ENCODE measurements around the gene ZBTB7C. TPM values are rescaled to one million over a fixed set of nuclear protein-coding genes. Genes with fewer than 3 reads are reported as not detected.
A peak's percentile ranks its signal among the peaks of the same experiment; 100 is the strongest.

The ZBTB7C gene
- total RNA-seq, 6 donors from 2014 or later: 6.1 to 18.1 (median 12.2) TPM

DNA sequence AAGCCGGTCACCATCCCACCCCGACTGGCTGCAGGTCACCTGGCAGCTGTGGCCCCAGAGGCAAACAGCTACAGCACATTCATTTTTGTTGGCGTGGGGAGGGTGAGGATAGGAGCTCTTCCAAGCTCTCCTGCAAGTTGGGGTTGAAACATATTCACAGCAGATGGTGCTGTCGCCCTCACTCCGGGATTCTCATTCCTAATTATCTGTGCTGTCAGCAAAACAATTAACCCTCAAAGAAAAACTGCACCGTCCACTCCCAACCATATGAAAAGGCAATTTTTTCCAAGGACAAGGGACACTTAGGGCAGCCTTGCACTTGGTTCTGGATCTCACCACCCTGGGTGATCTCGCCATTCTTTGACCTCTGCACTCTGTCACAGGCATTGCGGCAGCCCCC is 68.6 kb downstream of the ZBTB7C start:
- DNase-seq: no peak
- H3K4me3 ChIP-seq: no peak overlapping the region

DNA sequence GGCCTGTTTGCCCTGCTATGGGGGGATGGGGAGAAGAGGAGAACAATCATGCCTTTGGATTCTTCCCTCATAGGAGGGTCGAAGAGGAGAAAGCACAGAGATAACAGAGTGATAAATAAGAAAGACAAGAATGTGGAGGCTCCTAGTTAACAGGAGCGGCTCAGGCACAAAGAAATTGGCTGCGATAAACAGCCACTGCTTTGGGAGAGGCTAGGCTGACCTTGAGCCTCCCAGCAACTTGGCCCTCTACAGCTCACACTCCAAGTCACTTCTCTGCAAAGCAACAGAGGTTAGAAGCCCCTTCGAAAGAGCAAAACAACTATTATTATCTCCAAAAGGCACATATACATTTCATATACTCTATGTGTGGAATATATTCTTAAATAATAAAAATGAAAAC is 69.5 kb downstream of the ZBTB7C start:
- no peak overlapping the region for H3K27ac ChIP-seq
- DNase-seq: no peak
- no peaks in the 10 kb centered on the region for H3K27me3 ChIP-seq
- H3K4me3 ChIP-seq: no peak overlapping the region
- H3K36me3 ChIP-seq: no peaks in the 10 kb centered on the region
- TF ChIP-seq, protein P1, sequence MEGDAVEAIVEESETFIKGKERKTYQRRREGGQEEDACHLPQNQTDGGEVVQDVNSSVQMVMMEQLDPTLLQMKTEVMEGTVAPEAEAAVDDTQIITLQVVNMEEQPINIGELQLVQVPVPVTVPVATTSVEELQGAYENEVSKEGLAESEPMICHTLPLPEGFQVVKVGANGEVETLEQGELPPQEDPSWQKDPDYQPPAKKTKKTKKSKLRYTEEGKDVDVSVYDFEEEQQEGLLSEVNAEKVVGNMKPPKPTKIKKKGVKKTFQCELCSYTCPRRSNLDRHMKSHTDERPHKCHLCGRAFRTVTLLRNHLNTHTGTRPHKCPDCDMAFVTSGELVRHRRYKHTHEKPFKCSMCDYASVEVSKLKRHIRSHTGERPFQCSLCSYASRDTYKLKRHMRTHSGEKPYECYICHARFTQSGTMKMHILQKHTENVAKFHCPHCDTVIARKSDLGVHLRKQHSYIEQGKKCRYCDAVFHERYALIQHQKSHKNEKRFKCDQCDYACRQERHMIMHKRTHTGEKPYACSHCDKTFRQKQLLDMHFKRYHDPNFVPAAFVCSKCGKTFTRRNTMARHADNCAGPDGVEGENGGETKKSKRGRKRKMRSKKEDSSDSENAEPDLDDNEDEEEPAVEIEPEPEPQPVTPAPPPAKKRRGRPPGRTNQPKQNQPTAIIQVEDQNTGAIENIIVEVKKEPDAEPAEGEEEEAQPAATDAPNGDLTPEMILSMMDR (IDR thresholded peaks at IDR 0.05): no peak
- TF ChIP-seq POLR2A (IDR thresholded peaks at IDR 0.05) (no peak), POLR2AphosphoS5 (IDR thresholded peaks at IDR 0.05) (no peak), EP300 (IDR thresholded peaks at IDR 0.05) (no peak)
- ATAC-seq (ENCODE audit: low FRiP score in 2 of 2): no peak
- no peaks in the 10 kb centered on the region for H3K9me3 ChIP-seq
- H3K4me1 ChIP-seq: peaks cover 4 to 25% (median 12%) of the 10 kb centered on the region in 4 donors
- 84% methylated on average over 4 of the region's 4 CpGs for WGBS, 2 donors

More for the DNA sequence above, 68.6 kb downstream of the ZBTB7C start:
- Histone ChIP-seq H3K4me1 (peaks cover 4 to 25% (median 12%) of the 10 kb centered on the region in 4 donors), H3K27ac (no peak overlapping the region), H3K9me3 (no peaks in the 10 kb centered on the region), H3K36me3 (no peaks in the 10 kb centered on the region), H3K27me3 (no peaks in the 10 kb centered on the region)
- WGBS, 2 donors: 68 to 75% methylated on average over 8 of the region's 8 CpGs
- no peak for ATAC-seq (ENCODE audit: low FRiP score in 2 of 2)
- TF ChIP-seq POLR2AphosphoS5 (IDR thresholded peaks at IDR 0.05): no peak
- TF ChIP-seq, protein P1 (IDR thresholded peaks at IDR 0.05): no peak
- TF ChIP-seq POLR2A (IDR thresholded peaks at IDR 0.05): no peak
- TF ChIP-seq EP300 (IDR thresholded peaks at IDR 0.05): no peak

DNA sequence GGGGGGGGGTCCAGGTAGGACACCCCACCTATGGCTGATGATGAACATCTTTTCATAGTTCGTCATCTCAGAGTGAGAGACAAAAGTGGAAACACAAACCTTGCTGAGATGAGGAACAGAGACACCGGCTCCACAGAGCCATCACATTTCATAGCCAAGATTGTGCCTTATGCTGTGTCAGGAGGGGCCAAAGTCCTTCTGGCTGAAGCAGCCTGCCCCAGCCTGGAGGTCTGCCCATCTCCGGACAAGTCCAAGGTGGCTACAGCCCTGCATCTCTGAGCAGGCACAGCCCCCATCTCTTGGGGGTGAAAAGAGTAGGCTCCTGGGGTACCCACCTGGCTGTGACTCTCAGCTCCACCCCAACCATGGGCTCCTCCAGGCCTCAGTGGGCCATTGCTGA is 70.3 kb downstream of the ZBTB7C start:
- Histone ChIP-seq H3K4me1 (peaks cover 4 to 25% (median 13%) of the 10 kb centered on the region in 4 donors), H3K36me3 (no peaks in the 10 kb centered on the region), H3K4me3 (no peak overlapping the region), H3K27me3 (no peaks in the 10 kb centered on the region), H3K27ac (no peak overlapping the region), H3K9me3 (no peaks in the 10 kb centered on the region)
- DNase-seq (no peak), ATAC-seq (ENCODE audit: low FRiP score in 2 of 2) (no peak)
- 88 to 90% methylated on average over 1 to 3 of the region's 3 CpGs for WGBS, 2 donors
- TF ChIP-seq, protein P1 (IDR thresholded peaks at IDR 0.05): no peak
- TF ChIP-seq POLR2AphosphoS5 (IDR thresholded peaks at IDR 0.05) (no peak), POLR2A (IDR thresholded peaks at IDR 0.05) (no peak), EP300 (IDR thresholded peaks at IDR 0.05) (no peak)

DNA sequence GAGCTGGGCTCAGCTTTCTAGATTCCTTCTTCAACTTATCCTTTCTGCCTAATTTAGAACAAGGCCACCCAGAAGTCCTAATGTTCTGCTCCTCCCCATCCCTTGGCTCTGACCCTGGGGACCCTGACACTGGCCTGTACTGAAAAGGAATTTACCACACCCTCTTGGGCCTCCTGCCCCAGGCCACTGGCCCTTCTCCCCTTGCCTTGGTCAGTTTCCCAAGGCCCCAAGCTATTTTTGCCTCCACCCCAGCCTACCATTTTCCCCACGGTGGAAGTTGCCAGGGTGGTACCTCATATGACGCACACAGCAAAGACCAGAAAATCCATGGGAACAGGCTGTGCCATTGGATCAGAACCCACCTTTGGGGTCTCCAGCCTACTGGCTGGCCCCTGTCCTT is 72.1 kb downstream of the ZBTB7C start:
- DNase-seq: no peak
- Histone ChIP-seq H3K36me3 (no peaks in the 10 kb centered on the region), H3K27ac (peak overlapping the region in 1 of 4 donors; percentile 64), H3K4me1 (peaks cover 4 to 20% (median 16%) of the 10 kb centered on the region in 4 donors), H3K4me3 (no peak overlapping the region), H3K27me3 (no peaks in the 10 kb centered on the region), H3K9me3 (no peaks in the 10 kb centered on the region)
- WGBS, 2 donors: 91 to 97% methylated on average over 2 of the region's 2 CpGs
- no peak for ATAC-seq (ENCODE audit: low FRiP score in 2 of 2)
- TF ChIP-seq, protein P1 (IDR thresholded peaks at IDR 0.05): no peak
- TF ChIP-seq POLR2AphosphoS5 (IDR thresholded peaks at IDR 0.05) (no peak), POLR2A (IDR thresholded peaks at IDR 0.05) (no peak), EP300 (IDR thresholded peaks at IDR 0.05) (no peak)

DNA sequence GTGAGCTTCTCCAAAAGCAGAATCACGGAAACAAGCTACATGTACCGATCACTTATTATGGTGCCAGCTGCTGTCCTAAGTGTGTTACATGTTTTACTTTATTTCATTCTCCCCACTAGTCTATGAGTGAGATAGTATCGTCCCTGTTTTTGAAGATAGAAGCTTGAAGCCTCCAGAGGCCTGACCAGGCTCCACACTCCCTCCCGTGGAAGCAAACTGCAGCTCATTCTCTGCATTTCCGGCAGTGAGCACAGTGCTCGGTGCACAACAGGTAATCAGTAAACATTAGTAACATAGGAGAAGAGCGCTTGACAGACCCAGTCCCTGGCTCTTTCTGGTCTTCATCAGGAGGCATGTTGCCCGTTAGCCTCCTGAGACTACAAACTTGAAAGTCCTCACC is 72.9 kb downstream of the ZBTB7C start:
- Histone ChIP-seq H3K36me3 (no peaks in the 10 kb centered on the region), H3K4me1 (peaks cover 4 to 20% (median 16%) of the 10 kb centered on the region in 4 donors), H3K4me3 (no peak overlapping the region), H3K27me3 (no peaks in the 10 kb centered on the region), H3K27ac (peak overlapping the region; percentile 57 to 65 (median 62)), H3K9me3 (no peaks in the 10 kb centered on the region)
- ATAC-seq (ENCODE audit: low FRiP score in 2 of 2) (peak; percentile 37 to 72), DNase-seq (no peak)
- WGBS, 2 donors: 63 to 71% methylated on average over 8 of the region's 8 CpGs
- no peak for TF ChIP-seq POLR2A (IDR thresholded peaks at IDR 0.05)
- TF ChIP-seq, protein P1 (IDR thresholded peaks at IDR 0.05): peak in 3 of 6 experiments; percentile 18 to 41 (median 21)
